Lower leg skin (tissue), 4 donors: ENCODE results near the gene IRF8. TPM values are rescaled to one million over a fixed set of nuclear protein-coding genes. Genes with fewer than 3 reads are reported as not detected.

Source experiments
- DNase-seq, 2 donors: peaks; one replicate each; pipeline ENCODE4 v3.0.0-alpha.2; 2019; ENCODE audit warnings: low spot score in 2 of 2
- H3K4me3 ChIP-seq: fragments of 200-600 bp; sonication (generic); 2 replicates; pipeline ENCODE4 v1.5.1; 2017; ENCODE audit warnings: mild to moderate bottlenecking, low read depth; ENCODE audit not compliant: poor library complexity, severe bottlenecking
- POLR2A ChIP-seq, 2 donors: fragments of 450-650 bp; IDR thresholded peaks; one replicate each; pipeline ENCODE4 v1.6.1; 2016 to 2017; ENCODE audit warnings: antibody characterized with exemption in 2 of 2, mild to moderate bottlenecking in 1 of 2, moderate library complexity in 1 of 2
- WGBS, 2 donors: methylation state at CpG; one replicate each; pipeline ENCODE4 v1.1.5; 2018; 5-methylcytosine and 5-hydroxymethylcytosine counted together
- intact Hi-C: fragments of 100-400 bp; cut with DNase I; formaldehyde crosslinking; loops from one replicate; pipeline ENCODE4 v1.15.0; 2023; ENCODE audit warnings: low total_unique reads
- total RNA-seq, 4 donors: library from RNA; depleted of rRNA; stranded (reverse); fragments of >200 nt; gene quantifications; one replicate each; pipeline ENCODE4 v1.1.0, GENCODE V29; 2016
- TF ChIP-seq, protein P1 (sequence below), 3 donors: fragments of 450-650 bp; IDR thresholded peaks; one replicate each; pipeline ENCODE4 v1.5.1; 2016; ENCODE audit warnings: antibody characterized with exemption in 3 of 3, mild to moderate bottlenecking in 3 of 3, moderate library complexity in 2 of 3

IRF8 gene
- total RNA-seq, 4 donors from 2014 or later: 1.5 to 5.7 (median 3.7) TPM

DNA sequence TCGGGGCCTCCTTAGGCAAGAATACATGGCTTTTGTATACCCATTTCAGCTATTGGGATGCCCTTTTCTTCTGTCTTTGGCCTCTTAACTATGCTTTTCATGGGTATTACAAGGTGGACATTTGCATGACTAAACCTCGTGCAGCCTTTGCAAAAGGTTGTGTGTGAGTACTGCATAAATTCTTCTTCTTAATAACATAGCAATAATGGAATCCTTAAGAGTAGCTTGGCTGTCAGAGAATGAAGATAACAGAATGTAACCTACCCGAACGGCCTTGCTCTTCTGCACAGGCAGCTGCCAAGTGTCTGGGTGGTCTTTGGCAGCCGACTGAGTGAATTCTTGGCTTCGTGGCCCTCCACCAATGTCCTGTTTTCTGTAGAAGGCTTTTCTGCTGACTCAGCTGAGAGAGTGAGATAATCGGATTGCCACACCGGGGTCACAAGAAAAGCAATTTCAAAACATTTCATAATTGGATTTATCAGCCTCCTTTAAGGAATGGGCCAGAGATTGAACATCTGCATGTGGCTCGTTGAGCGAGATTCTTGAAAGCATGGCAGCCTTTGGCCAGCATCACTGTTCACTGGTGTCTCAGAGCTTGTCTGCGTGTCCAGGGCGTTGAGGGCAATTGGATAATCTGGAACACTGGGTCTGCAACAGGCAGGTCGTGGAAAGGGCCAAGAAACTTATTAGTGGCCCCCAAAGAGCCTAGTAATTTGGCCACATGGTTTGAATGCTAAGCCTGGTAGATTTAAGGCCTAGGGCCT lies 13.4 kb downstream of the IRF8 start:
- no peak overlapping the region for H3K4me3 ChIP-seq
- TF ChIP-seq, protein P1, sequence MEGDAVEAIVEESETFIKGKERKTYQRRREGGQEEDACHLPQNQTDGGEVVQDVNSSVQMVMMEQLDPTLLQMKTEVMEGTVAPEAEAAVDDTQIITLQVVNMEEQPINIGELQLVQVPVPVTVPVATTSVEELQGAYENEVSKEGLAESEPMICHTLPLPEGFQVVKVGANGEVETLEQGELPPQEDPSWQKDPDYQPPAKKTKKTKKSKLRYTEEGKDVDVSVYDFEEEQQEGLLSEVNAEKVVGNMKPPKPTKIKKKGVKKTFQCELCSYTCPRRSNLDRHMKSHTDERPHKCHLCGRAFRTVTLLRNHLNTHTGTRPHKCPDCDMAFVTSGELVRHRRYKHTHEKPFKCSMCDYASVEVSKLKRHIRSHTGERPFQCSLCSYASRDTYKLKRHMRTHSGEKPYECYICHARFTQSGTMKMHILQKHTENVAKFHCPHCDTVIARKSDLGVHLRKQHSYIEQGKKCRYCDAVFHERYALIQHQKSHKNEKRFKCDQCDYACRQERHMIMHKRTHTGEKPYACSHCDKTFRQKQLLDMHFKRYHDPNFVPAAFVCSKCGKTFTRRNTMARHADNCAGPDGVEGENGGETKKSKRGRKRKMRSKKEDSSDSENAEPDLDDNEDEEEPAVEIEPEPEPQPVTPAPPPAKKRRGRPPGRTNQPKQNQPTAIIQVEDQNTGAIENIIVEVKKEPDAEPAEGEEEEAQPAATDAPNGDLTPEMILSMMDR (IDR thresholded peaks at IDR 0.05): no peak
- TF ChIP-seq POLR2A (IDR thresholded peaks at IDR 0.05): no peak
- 50 to 57% methylated on average over 13 of the region's 13 CpGs for WGBS, 2 donors
- intact Hi-C loops: no loop called here
- DNase-seq: peak in 1 of 2 donors; percentile 51

DNA sequence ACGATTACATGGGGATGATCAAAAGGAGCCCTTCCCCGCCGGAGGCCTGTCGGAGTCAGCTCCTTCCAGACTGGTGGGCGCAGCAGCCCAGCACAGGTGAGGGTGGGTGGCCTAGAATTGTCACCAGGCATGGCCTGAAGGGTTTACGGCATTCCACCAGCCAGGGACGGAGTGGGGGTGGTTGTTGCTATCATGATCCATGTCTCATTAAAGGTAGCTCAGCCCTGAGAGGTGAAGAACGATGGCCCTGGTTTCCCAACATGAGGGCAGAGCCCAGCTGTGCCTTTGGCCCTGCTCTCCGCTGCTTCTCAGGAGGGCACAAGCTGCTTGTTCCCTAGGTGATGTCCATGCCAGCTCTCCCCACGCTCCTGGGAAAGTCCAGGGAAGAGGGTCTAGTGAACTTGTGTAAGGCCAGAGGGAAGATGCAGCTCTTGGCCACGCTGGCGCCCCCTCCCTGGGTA lies 14.2 kb downstream of the IRF8 start:
- intact Hi-C loops: no loop called here
- TF ChIP-seq POLR2A (IDR thresholded peaks at IDR 0.05): no peak
- TF ChIP-seq, protein P1 (IDR thresholded peaks at IDR 0.05): no peak
- no peak overlapping the region for H3K4me3 ChIP-seq
- 90 to 96% methylated on average over 12 of the region's 12 CpGs for WGBS, 2 donors
- no peak for DNase-seq

DNA sequence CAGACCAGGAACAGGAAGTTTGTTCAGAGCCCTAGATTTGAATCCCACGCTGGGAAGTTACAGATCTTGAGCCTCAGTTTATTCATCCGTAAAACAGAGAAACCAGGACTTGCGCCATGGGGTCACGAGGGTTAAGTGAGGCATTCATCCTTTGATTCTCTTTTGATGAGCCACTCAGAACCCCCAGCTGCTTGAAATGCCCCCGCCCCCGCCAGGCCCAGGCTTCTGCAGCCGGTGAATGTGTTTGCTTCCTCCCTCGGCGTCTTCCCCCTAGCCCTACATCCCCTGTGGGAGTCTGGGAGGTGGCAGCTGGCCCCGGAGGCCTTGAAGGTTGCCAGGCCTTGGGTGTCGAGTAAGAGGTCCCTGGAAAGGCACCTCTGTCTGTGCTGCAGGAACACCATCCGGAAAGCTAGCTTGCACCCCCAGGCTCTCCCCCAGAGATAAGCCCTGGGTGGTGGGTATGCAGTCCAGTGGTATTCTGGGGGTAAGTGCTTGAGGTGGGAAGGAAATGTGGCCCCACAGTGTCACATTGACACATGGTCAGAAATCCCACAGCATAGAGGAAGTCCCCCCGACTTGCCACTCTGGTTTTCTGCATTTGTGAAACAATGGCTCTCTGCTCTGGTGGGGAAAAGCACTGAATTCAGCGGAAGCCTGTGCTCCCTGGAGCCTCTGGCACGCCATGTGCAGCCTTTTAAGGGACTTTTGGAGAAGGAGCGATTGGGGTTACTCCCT lies 14.9 kb downstream of the IRF8 start:
- intact Hi-C loops: no loop called here
- H3K4me3 ChIP-seq: no peak overlapping the region
- WGBS, 2 donors: 83 to 90% methylated on average over 16 of the region's 16 CpGs
- TF ChIP-seq POLR2A (IDR thresholded peaks at IDR 0.05): no peak
- TF ChIP-seq, protein P1 (IDR thresholded peaks at IDR 0.05): no peak
- no peak for DNase-seq

DNA sequence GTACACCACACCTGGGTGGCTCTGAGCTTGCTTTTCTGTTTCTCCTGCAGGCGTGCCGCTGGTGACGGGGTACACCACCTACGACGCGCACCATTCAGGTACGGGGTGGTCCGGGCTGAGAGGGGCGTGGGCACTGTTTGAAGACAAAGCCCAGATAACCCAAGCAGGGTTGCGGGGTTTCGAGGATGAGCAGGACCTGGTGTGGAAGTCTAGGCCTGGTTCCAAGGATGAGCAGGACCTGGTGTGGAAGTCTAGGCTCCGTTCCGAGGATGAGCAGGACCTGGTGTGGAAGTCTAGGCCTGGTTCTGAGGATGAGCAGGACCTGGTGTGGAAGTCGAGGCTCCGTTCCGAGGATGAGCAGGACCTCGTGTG lies 15.4 kb downstream of the IRF8 start:
- whole genome bisulfite sequencing, 2 donors: 91 to 94% methylated on average over 17 of the region's 17 CpGs
- no peak for DNase-seq
- intact Hi-C loops: no loop called here
- TF ChIP-seq POLR2A (IDR thresholded peaks at IDR 0.05): no peak
- TF ChIP-seq, protein P1 (IDR thresholded peaks at IDR 0.05): no peak
- H3K4me3 ChIP-seq: no peak overlapping the region

DNA sequence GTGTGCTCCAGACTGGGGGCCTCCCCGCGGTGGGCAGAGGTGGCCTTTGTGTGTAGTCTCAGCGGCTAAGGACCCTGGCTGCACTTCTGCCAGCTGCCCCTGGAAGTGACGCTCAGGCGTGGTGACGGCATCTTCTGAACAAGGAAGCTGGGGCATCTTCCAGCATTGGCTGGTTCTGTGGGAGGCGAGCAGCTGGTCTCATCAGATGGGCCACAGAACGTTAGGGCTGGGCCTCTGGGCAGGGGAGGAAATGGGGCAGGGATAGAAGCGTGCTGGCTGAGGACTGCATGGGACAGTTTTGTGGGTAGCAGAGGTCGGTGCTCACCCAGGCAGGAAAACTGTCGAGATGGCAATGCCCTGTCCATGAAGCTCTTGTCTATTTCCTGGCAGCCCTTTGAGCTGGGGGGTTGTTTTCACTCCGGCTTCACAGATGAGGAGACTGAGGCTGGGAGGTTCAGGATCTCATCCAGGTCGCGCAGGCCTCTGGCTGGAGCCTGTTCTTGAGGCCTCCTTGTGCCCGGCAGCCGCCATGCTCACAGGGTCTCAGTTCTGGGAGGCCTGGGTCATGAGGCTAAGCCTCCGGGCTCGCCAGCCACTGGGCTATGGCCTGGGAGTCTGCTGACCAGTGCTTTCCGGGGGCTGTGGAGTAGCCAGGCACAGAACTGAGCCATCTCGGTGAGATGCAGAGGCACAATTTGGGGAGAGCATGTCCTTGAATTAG lies 16.3 kb downstream of the IRF8 start:
- H3K4me3 ChIP-seq: no peak overlapping the region
- WGBS, 2 donors: 87 to 91% methylated on average over 16 to 20 of the region's 20 CpGs
- no peak for DNase-seq
- intact Hi-C loops: no loop called here
- TF ChIP-seq POLR2A (IDR thresholded peaks at IDR 0.05): no peak
- TF ChIP-seq, protein P1 (IDR thresholded peaks at IDR 0.05): no peak
